Stimulated activated CD4-positive, alpha-beta T cell treated with anti-CD3 and anti-CD28 coated beads, Interleukin-2, amount 100 ng/mL, for 24 hours (primary cell): ENCODE results near the gene NUFIP2.
"Not testable (repeated sequence)": the region's sequence is repeated elsewhere in the genome, so short reads cannot be mapped to it uniquely, and the experiment has no call there.

Source experiments
- DNase-seq, 2 donors: peaks; one replicate each; pipeline ENCODE4 v3.0.0-alpha.2; 2020

The NUFIP2 gene

GRCh38 chr17:29278692-29279091 is 15.3 kb downstream of the NUFIP2 start:
- no peak for DNase-seq

DNA sequence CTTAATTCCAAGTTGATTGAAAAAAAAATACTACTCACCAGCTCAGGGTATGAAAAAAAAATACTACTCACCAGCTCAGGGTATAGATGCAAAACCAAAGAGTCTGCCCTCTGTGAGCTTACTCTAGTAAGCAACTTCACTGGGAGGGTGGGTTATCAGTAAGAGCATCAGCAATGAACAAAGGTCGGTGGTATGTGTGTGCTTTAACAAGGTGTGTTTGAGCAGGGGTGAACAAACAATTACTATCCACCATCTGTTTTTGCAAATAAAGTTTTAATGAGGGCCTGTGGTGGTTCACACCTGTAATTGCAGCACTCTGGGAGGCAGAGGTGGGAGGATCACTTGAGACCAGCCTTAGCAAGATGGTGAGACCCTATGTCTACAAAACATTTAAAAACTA is 20.0 kb downstream of the NUFIP2 start:
- no peak for DNase-seq

- DNase-seq: not testable (repeated sequence)
Observed at GRCh38 chr17:29271980-29272379, 22.0 kb downstream of the NUFIP2 start.

DNA sequence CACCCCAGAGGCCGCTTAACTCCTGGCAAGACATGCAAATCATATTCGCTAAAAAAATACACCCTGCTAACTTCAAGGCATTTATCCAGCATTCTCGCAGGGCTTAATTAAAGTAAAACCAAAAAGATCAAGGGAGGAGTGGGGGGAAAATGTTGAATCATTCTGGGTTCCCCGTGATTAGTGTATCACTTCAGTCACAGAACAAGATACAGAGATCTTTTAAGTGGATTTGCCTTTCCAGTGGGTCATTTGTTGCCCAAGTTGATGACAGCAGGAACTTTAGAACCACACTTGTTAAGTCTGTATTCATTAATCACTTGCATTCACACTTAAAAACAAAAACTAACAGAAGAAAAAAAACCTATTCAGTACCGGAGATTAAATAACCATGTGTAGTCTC is 30.0 kb downstream of the NUFIP2 start:
- no peak for DNase-seq

GRCh38 chr17:29257756-29258155 is 36.2 kb downstream of the NUFIP2 start:
- no peak for DNase-seq

- no peak for DNase-seq
Observed at GRCh38 chr17:29256735-29257466, 37.0 kb downstream of the NUFIP2 start.

DNA sequence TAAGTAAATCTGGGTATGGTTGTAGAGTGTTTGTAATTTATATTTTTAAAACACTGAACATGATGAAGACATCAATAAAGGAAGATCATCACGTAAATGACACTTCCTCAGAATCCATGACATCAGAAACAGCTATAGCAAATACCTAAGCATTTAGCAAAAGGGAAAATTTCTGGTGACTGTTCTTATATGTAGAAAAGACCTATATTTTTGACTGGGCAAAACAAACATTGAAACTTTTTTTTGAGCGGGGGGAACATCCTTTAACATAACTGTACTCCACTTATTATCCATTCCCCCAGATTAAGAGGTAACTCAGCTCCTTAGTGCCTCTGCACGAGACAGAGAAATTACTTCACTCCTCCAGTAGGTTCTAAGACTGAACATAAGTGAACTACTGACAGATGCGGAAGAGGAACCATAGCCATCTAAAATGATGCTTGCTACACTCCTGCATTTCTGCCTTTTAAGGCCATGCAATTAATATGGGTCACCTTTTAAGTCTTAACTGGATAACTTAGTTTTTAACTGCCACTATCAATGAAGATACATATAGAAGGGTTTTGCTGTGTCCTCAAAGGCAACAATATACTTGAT is 37.9 kb downstream of the NUFIP2 start:
- no peak for DNase-seq

GRCh38 chr17:29253037-29253436 is 40.9 kb downstream of the NUFIP2 start:
- DNase-seq: no peak

DNA sequence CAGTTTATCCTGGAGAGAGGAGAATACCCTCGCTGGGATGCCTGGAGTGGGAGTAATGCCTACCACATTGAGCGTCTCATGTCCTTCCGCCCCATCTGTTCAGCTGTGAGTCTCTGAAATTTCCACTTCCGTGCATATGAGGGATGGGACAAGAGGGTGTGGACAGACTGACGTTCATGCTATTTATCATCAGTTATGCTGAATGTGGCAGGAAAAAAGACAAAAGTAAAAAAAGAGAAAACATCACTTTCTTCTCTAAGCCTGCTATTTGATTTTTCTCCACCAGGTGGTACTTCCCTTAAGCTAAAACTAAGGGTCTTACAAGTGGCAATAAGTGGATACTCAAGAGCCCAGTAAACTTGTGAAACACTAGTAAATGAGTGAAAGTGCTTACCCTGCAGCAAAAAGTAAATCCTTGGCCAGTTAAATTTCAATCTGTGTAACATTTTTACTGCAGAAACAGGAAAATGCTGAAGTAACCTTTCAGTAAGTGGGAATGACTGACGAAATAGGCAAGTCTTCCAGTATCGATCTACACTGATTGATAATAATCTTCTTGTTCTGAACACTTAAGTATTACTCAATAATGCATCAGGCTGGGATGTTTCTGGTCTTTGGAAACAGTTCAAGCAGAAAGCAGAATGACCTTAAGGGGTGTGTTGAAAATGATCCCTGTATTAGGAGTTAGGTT is 41.7 kb downstream of the NUFIP2 start:
- no peak for DNase-seq

DNA sequence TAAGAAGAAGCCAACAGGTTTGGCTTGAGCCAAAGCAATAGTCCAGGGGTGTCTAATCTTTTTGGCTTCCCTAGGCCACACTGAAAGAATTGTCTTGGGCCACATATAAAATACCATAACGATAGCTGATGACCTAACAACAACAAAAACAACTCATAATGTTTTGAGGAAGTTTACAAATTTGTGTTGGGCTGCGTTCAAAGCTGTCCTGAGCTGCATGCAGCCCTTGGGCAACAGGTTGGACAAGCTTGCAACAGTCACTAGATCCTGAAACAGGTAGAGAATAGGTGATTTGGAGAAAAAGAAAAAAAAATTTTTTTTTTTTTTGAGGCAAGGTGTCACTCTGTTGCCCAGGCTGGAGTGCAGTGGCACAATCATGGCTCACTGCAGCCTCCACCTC is 42.8 kb downstream of the NUFIP2 start:
- no peak for DNase-seq

DNA sequence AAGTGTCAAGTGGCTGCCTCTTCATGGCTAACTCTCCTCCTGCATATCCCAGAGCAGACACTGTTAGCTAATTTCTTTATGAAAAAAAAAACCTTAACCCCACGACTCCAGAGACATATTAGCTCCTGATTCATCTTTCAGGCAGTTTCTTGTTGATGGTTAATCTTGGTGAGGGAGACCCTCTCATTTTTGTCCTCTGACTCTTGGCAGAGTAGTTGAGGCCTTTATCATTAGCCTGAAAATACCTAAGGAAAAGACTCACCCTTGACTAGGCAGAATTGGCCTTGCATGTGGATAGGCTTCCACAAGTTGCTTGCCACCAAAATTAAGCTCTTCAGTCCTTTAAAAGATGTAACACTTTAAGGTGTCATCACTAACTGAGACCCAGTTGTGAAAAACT is 43.3 kb downstream of the NUFIP2 start:
- no peak for DNase-seq

DNA sequence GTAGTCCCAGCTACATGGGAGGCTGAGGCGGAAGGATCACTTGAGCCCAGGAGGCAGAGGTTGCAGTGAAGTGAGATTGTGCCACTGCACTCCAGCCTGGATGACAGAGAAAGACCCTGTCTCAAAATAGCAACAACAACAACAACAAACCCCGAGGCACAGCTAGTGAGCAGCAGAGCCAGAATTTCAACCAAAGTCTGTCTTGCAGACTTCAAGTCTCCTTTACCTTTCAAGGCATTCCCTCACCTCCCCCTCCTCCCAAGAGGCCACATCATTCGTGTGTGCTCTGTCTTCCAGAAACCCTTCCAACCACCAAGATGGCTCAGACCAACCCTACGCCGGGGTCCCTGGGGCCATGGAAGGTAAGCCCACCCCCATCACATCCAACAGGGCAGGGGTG is 45.1 kb downstream of the NUFIP2 start:
- no peak for DNase-seq

- no peak for DNase-seq
Observed at GRCh38 chr17:29247219-29247618, 46.7 kb downstream of the NUFIP2 start.

- DNase-seq: no peak
Observed at GRCh38 chr17:29246628-29247027, 47.3 kb downstream of the NUFIP2 start, which contains the start of gene CRYBA1. CRYBA1 (plus strand) TSS chr17:29246859; CDS start chr17:29246864, 5 bp downstream.

GRCh38 chr17:29245401-29245800 is 48.5 kb downstream of the NUFIP2 start:
- no peak for DNase-seq

GRCh38 chr17:29243792-29244191 is 50.2 kb downstream of the NUFIP2 start:
- no peak for DNase-seq

GRCh38 chr17:29242790-29243189 is 51.2 kb downstream of the NUFIP2 start:
- DNase-seq: no peak

GRCh38 chr17:29242051-29242450 is 51.9 kb downstream of the NUFIP2 start:
- no peak for DNase-seq

- peak in 1 of 2 donors; percentile 17 for DNase-seq
Observed at GRCh38 chr17:29240968-29241963, 52.7 kb downstream of the NUFIP2 start.

DNA sequence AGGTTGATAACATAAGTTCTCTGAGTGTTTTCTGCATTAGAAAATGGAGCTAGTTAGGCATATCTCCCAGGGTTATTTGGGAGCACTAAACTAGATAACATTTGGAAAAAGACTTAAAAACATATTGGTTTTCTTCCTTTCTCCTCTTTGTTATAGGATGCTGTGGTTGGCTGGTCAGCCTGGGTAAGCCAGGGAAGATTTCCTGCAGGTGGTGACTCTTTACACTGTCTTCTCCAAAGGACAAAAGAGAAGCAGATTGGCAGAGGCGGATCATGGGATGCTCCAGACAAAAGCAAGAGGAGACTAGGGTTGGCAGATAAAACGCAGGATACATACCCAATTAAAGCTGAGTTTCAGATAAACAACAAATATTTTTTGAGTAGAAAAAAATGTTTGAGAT is 53.5 kb downstream of the NUFIP2 start:
- DNase-seq: no peak

DNA sequence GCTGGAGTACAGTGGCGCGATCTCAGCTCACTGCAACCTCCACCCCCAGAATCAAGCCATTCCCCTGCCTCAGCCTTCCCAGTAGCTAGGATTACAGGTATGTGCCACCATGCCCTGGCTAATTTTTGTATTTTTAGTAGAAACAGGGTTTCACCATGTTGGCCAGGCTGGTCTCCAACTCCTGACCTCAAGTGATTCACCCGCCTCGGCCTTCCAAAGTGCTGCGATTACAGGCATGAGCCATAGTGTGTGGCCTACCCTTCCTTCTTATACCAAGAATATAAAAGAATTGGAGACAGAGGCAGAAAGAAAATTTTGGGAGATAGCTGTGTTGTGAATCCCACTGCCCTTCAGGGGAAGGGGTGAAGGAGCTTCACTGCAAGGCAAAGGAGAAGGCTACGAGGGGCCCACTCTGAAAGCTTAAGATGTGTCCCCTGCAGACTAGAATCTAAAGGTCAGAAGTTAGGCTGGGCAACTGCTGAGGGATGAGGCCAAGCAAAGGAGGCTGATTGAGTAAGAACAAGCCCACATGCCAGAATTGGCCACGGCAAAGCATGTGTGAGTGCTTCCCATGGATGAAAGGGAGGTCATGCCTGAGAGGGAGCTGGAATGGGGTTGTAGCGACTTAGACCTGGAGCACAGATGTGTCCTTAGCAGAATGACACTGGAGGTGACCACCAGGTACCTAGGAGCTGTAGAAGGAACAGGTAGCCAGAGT is 55.7 kb downstream of the NUFIP2 start:
- no peak for DNase-seq

DNA sequence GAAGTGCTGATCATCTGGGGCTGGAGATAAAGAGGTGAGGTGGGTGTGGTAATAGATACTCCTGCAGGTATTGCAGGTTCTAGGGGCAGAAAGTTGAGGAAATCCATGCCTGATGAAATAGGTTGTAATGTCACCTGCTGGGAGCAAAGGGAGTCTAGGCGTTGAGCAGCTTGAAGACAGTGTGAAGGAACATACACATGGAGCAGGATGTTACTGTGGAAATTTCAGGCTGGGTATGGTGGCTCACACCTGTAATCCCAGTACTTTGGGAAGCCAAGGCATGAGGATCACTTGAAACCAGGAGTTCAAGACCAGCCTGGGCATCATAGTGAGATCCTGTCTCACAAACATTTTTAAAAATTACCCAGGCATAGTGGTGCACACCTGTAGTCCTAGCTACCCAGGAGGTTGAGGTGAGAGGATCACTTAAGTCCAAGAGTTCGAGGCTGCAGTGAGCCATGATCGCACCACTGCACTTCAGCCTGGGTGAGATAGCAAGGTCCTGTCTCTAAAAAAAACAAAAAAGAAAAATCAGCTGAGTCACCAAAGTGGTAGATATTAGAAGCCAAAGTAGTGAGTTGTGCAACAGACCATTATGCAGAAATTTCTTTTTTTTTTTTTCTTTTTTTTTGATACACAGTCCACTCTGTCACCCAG is 56.3 kb downstream of the NUFIP2 start:
- no peak for DNase-seq
